Fibroblast of skin of scalp (primary cell): ENCODE results near the gene CYP46A1.
A peak's percentile ranks its signal among the peaks of the same experiment; 100 is the strongest.

Experiments used
- DNase-seq: peaks from one replicate; pipeline ENCODE4 v3.0.0-alpha.2; 2013

Gene CYP46A1

GRCh38 chr14:99716850-99717681 lies 33.0 kb downstream of the CYP46A1 start:
- DNase-seq, result no peak

- no peak for DNase-seq
Measured at GRCh38 chr14:99717682-99718013, 33.5 kb downstream of the CYP46A1 start.

DNA sequence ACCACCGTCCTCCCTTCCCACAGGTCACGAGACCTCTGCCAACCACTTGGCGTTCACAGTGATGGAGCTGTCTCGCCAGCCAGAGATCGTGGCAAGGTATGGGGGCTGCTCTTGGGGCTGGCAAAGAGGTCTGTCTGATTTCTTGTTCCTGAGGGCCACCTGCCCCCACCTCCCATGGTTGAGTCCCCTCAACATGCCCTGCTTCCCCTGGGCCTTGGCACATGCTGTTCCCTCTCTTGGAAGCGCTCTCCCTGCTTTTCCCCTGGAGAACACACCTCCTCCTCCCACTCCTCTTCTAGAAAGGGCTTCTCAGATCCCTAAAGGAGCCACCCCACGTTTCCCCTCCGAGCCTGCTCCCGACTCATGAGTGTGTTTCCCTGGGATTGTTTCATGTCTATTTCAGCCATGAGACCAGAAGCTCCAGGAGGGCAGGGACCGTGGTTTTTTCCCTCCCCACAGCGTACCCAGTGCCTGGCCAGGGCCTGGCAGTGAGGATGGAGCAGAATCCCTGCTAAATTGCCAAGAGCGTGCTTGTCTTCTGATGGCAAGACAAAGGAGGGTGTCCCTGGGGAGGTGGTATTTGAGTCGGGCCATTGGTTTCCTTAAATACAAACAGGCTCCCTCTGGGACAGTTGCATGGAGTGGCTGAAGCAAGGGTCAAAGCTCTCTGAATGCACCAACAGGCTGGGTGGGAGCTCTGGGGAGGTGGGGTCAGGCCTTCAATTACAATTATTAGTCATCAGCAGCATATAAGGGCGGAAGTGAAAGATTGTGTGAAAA lies 34.1 kb downstream of the CYP46A1 start:
- peak; percentile 62 for DNase-seq

DNA sequence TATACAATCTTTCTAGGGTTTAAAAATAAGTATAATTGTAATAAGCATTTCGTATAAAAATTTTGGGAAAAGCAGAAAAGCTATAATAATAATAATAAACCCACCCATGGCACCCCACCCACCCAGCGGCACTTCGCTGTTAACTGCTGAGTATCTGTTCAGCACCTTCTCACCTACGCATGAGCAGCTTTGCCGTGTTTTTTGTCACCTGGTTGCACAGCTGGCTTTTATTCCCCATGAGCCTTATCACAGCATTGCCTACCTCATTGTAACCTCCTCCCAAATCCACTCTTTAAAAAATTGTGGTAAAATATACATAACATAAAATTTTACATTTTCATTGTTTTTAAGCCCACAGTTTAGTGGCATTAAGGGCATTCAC lies 34.7 kb downstream of the CYP46A1 start:
- no peak for DNase-seq

DNA sequence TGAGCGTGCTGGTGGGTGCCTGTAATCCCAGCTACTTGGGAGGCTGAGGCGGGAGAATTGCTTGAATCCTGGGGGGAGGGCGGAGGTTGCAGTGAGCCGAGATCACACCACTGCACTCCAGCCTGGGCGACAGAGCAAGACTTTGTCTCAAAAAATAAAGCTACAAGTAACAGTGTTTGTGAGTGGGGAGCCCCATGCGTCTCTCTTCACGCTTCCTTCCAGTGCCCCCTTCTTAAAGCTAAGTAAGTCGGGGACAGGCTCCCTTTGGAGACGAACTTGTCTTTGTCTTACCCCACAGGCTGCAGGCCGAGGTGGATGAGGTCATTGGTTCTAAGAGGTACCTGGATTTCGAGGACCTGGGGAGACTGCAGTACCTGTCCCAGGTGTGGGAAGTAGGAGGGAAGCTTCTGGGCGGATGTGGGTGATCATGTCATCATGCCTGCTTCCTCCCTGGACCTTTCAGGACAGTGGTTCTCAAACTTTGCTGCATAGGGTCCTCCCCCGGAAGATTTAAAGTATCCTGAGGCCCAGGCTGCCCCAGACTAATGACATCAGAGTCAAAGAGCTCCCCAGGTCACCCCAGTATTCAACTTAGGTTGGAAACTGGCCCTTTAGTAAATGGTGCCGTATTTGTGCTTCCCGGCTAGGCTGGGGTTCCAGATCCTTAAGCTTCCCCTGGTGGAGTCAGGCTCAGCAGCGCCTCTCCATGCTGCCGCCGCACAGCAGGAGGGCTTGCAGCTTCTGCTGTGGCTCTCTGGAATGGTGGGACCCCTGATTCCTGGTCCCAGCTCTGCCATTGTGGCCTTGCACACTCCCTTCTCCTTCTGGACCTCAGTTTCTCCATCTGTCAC lies 37.1 kb downstream of the CYP46A1 start:
- DNase-seq, result no peak

DNA sequence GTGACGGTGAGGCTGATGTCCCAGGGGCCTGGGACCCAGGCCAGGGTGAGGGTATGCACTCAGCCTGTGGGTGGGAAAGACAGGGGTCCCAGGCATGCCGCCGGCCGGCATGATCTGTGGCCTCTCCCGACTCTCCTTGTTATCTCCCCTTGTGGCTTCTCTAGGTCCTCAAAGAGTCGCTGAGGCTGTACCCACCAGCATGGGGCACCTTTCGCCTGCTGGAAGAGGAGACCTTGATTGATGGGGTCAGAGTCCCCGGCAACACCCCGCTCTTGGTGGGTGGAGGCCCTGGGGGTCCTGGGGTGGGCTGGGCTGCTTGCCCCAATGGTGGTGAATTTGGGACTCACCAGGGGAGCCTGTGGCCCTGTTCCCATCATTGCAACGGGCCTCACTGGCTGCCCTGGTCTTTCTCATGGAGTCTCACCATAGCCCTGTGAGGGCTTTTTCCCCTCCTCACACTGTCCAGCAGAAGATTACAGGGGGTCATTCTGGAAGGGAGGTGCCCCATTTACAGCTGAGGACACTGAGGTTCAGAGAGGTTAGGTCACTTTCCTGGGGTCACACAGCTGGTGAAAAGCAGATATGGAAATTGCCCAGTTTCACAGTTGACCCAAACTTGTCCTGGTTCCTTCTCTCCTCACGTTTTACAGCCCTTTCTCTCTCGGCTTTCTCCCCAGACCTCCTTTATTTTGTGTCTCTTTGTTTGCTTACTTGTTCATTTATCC lies 37.9 kb downstream of the CYP46A1 start:
- no peak for DNase-seq

GRCh38 chr14:99722741-99723140 lies 38.6 kb downstream of the CYP46A1 start:
- no peak for DNase-seq

DNA sequence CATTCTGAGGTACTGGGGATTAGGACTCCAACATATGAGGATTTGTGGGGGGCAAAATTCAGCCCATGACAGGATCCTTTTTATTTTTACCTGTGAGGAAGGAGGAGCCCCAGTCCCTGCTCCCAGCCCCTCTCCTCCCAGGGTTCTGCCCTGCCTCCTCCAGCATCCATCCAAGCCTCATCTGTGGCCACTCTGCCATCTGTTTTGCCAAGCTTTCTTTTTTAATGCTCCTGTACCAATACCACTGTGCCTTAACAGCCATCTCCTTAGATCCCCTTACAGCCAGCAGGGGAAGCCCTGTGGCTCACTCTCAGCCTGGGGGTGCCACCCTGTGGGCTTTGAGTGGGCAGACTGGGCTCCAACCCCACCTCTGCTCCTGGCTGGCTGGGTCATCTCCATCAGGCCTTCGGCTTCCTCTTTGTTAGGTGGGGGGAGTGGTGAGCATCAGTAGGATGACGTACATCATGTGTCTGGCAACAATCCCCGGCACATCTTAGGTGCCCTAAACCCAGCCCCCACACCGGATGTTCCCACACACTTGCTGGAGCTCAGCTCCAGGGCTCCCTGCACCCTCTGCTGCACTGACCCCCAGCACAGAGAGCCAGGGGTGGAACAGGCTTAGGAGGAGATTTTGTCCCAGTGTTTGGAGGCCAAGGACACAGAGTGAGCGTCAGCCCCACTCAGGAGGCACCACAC lies 40.2 kb downstream of the CYP46A1 start:
- DNase-seq, result no peak

- DNase-seq, result no peak
Measured at GRCh38 chr14:99724939-99725773, 41.1 kb downstream of the CYP46A1 start.

GRCh38 chr14:99725774-99726537 lies 41.9 kb downstream of the CYP46A1 start:
- no peak for DNase-seq

DNA sequence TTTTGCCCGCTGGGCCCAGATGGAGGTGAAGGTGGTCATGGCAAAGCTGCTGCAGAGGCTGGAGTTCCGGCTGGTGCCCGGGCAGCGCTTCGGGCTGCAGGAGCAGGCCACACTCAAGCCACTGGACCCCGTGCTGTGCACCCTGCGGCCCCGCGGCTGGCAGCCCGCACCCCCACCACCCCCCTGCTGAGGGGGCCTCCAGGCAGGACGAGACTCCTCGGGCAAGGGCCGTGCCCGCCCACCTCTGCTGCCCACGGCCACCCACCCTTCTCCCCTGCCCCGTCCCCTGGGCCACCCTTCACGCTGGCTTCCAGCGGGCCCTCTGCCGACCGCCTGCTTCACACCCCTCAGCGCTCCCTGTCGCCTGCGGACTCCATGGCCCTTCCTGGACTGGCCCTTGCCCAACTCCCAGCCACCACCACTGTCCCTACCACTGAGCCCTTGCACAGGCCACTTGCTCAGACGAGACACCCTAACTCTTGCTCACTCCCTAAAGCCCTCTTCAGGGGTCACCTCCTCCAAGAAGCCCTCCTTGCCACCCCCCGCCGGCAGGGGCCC lies 42.5 kb downstream of the CYP46A1 start:
- DNase-seq, result no peak

DNA sequence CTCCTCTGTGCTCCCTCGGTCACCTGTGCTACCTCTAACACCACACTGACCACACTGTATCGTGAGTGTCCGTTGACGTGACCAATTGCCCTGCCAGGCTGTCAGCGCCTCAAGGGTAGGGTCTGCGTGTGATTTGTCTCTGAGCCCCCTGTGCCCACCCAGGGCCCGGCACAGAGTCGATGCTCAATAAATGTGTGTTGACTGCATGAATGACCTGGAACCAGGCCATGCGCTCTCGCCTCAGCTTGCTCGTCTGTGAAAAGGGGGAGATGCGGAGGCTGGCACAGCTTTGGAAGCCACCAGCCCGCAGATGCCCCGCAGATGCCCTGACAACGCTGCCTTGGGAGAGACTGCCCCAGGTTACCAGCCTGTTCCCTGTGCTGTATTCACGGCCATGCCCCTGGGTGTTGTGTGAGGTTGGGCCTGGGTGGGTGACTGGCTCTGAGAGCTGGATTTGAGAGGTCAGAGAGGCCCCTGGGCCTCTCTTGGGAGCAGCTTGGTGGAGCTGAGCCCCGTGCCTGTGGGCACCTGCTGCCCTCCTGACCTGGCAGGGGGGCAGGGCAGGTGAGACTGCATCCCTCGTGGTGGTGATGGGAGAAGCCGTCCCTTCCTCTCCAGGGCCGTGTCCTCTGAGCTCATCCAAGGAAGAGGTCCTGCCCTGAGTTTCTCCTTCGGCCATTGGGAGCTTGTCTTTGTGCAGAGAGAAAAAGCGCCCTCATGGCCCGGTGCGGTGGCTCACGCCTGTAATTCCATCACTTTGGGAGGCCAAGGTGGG lies 43.2 kb downstream of the CYP46A1 start:
- DNase-seq, result no peak

DNA sequence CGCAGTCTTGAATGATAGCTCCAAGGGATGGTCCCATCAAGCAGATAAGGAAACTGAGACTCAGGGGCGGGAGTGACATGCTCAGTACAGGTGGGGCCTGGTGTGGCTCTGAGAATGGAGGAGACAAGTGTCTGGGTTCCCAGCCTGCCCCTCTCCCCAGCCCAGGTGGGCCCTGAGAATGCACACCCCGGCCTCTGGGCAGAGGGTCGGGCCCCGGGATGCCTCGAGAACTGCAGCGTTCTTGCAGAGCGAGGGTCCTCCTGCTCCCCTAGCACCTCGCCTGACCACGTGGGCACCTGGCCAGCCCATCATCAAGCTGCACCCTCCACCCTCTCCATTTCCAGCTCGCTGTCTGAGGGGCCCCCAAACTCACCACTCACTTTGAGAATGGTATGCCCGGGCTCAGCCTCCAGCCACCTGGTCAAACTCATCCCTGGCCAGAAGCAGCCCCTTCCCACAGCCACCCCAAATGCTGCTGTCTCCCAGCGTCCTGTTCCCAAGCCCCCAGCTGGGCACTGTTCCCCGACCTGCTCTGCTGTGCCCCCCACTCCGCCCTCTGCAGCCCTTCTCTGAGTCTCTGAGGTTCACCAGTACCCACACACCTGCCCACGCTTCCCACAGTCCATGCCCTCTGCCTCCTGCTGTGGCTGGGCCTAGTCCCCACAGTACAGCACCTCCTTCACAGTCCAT lies 44.3 kb downstream of the CYP46A1 start:
- DNase-seq, result no peak

DNA sequence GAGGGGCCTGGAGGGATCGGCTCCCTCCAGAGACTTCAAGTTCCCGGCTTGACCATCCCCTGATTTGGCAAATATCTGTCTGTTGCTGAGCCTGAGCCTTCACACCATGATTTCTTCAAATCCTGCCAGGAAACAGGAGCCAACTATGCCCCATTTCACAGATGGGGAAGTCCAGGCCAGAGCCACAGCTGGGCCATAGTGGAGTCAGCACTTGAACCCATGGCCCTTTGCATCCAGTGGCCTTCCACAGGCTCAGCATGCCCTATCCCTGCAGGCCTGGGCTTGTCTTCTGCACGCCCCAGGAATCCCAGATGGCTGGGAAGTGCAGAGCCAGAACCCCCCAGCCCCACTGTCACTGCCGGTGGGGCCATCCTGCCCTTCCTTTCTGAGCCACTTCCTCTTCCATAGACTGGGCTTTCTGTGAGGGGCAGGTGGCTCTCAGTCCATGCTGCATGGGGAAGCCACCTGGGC lies 44.9 kb downstream of the CYP46A1 start:
- no peak for DNase-seq

DNA sequence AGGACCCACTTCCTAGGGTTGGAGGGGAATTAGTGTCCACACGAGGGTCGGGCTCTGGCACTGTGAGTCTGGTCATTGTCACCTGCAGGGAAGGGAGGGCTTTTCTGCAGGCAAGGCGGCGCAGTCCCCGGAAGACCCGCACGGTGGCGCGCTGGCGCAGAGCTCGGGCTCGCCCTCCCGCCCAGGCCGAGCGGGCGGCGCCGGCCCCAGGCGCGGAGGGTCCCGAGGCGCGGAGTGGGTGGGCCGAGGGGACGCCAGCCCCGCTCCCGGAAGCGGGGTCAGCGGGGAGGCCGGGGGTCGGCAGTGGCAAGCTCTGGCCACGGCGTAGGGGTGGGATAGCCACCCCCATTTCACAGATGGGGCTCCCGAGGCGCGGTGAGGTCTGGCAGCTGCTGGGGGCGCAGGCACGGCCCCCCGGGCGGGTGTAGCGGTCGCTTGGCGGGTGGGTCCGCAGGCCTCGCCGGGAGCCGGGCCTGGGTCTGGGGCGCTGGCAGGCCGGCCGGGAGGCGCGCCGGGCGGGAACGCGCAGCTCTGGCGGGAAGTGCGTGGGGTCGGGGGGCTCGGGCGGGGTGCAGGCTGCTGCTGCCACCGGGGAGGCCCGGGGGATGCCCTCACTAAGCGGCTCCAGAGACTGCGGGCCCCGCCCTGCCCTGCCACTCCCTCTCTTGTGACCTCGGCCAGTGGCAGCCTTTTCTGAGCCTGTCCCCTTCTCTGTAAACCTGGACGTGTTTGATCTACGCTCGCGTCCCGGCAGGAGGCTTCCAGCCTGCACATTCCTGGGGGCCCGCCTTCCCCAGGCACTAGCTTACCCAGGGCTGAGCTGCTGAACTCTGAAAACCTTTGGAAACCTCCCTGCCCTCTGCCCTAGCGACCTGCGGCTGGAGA lies 46.1 kb downstream of the CYP46A1 start:
- DNase-seq, result peak; percentile 51

- DNase-seq, result no peak
Measured at GRCh38 chr14:99730876-99731546, 46.9 kb downstream of the CYP46A1 start.
